GM18502 (cell line): ENCODE measurements around the gene PPP1R11.
"Not testable (repeated sequence)": the region's sequence is repeated elsewhere in the genome, so short reads cannot be mapped to it uniquely, and the experiment has no call there.

Experiments used
- ATAC-seq: cut with Tn5 transposase; IDR thresholded peaks from one replicate; pipeline ENCODE4 v1.9.1; 2021; ENCODE audit warnings: mild to moderate bottlenecking; ENCODE audit not compliant: unreplicated experiment, poor library complexity

The PPP1R11 gene

GRCh38 chr6:30118691-30119090 lies 51.7 kb downstream of the PPP1R11 start:
- ATAC-seq: not testable (repeated sequence)
